A673 (cell line): ENCODE results near the gene ATF6. TPM values are rescaled to one million over a fixed set of nuclear protein-coding genes. Genes with fewer than 3 reads are reported as not detected.

Experiments used
- BruUV-seq: library from RNA; stranded (reverse); fragments of 400-500 nt; replicated peaks from 2 replicates; lab custom pipeline; 2021; lab: Mats Ljungman, UMichigan
- CTCF ChIA-PET: fragments of 300-600 bp; sonication (Branson Sonifier 250); formaldehyde crosslinking; loops from one replicate; lab custom pipeline; 2022; ENCODE audit warnings: antibody characterized with exemption; lab: Charles Lee
- POLR2A ChIA-PET: fragments of 300-600 bp; sonication (Branson Sonifier 250); formaldehyde crosslinking; loops from one replicate; lab custom pipeline; 2022; ENCODE audit warnings: antibody characterized with exemption; ENCODE audit not compliant: low non-redundant PET; lab: Charles Lee
- DNase-seq: peaks from one replicate; pipeline ENCODE4 v3.0.0-alpha.2; 2015; ENCODE audit warnings: low spot score
- H3K27ac ChIP-seq: fragments of 200-600 bp; sonication (generic); 2 replicates; pipeline ENCODE4 v1.5.1; 2016; ENCODE audit warnings: mixed run types, low read depth, mild to moderate bottlenecking, mixed read lengths, antibody characterized with exemption, low read length; ENCODE audit not compliant: poor library complexity, severe bottlenecking
- H3K27me3 ChIP-seq: fragments of 200-600 bp; sonication (generic); replicated peaks from 2 replicates; pipeline ENCODE4 v1.6.1; 2017; ENCODE audit warnings: mixed run types, low read depth, mild to moderate bottlenecking, mixed read lengths, antibody characterized with exemption, low read length; ENCODE audit not compliant: insufficient read depth, poor library complexity
- H3K36me3 ChIP-seq: fragments of 200-600 bp; sonication (generic); 2 replicates; pipeline ENCODE4 v1.6.1; 2016; ENCODE audit warnings: mixed run types, mild to moderate bottlenecking, mixed read lengths, antibody characterized with exemption, low read length; ENCODE audit not compliant: insufficient read depth, poor library complexity, severe bottlenecking
- H3K4me1 ChIP-seq: fragments of 200-600 bp; sonication (generic); 2 replicates; pipeline ENCODE4 v1.6.1; 2017; ENCODE audit warnings: mixed run types, mild to moderate bottlenecking, mixed read lengths, antibody characterized with exemption, low read length; ENCODE audit not compliant: insufficient read depth, poor library complexity, severe bottlenecking
- H3K4me3 ChIP-seq: fragments of 200-600 bp; sonication (generic); 2 replicates; pipeline ENCODE4 v1.5.1; 2016; ENCODE audit warnings: low read depth, mixed run types, mild to moderate bottlenecking, mixed read lengths, low read length; ENCODE audit not compliant: poor library complexity, severe bottlenecking
- H3K9me3 ChIP-seq: fragments of 200-600 bp; sonication (generic); 2 replicates; pipeline ENCODE4 v1.6.1; 2016; ENCODE audit warnings: mixed run types, low read depth, mild to moderate bottlenecking, mixed read lengths, antibody characterized with exemption, low read length; ENCODE audit not compliant: poor library complexity, severe bottlenecking
- CTCF ChIP-seq: fragments of 300-800, 200-600 bp; sonication (generic); conservative IDR thresholded peaks from 2 replicates; pipeline ENCODE4 v1.5.1; 2017; ENCODE audit warnings: low read depth, mild to moderate bottlenecking, antibody characterized with exemption, low read length, moderate library complexity, mixed read lengths
- EZH2 ChIP-seq: fragments of 200-600 bp; sonication (generic); IDR thresholded peaks from 2 replicates; pipeline ENCODE4 v1.6.1; 2017; ENCODE audit warnings: borderline replicate concordance, low read depth, mild to moderate bottlenecking, mixed read lengths, antibody characterized with exemption, low read length; ENCODE audit not compliant: poor library complexity, severe bottlenecking
- intact Hi-C: fragments of 100-400 bp; cut with micrococcal nuclease; formaldehyde crosslinking; loops from one replicate; pipeline ENCODE4 v1.10.0; 2022; ENCODE audit not compliant: unreplicated experiment
- total RNA-seq: library from RNA; stranded (reverse); gene quantifications from 2 replicates; pipeline ENCODE4 v1.2.3, GENCODE V29; 2021

Gene ATF6
- total RNA-seq, 1 experiment from 2014 or later, result 21.8 TPM

GRCh38 chr1:161725908-161726472 lies 40.1 kb upstream of the ATF6 start:
- H3K27me3 ChIP-seq, result no peaks in the 10 kb centered on the region
- intact Hi-C loops, result loop anchor here (2.0 kb wide), 1 partner anchor 25 kb away; no protein-coding TSS in a partner anchor
- no peaks in the 10 kb centered on the region for H3K9me3 ChIP-seq
- BruUV-seq, result no TSS peak
- TF ChIP-seq EZH2 (no peak), CTCF (peak; percentile 33; the same call in 1 of the 2 replicates)
- CTCF ChIA-PET, result interaction anchor here (0.7 to 1.2 kb wide), 2 partner anchors 13 to 15 kb away, joined by 4 to 5 read pairs; no protein-coding TSS in a partner anchor
- no peaks in the 10 kb centered on the region for H3K4me1 ChIP-seq
- peak overlapping the region; percentile 60 for H3K27ac ChIP-seq
- peak; percentile 54 for DNase-seq
- POLR2A ChIA-PET, result no interaction called here
- peak overlapping the region; percentile 88 for H3K4me3 ChIP-seq
- H3K36me3 ChIP-seq, result no peaks in the 10 kb centered on the region

- no TSS peak for BruUV-seq
- H3K4me1 ChIP-seq, result no peaks in the 10 kb centered on the region
- peak; percentile 91 for DNase-seq
- H3K27ac ChIP-seq, result peak overlapping the region; percentile 78
- no peaks in the 10 kb centered on the region for H3K27me3 ChIP-seq
- peak overlapping the region; percentile 88 for H3K4me3 ChIP-seq
- no peaks in the 10 kb centered on the region for H3K9me3 ChIP-seq
- no peak for TF ChIP-seq CTCF
- TF ChIP-seq EZH2, result no peak
- ChIA-PET POLR2A (no interaction called here), CTCF (interaction anchor here (0.6 to 1.2 kb wide), 3 partner anchors 12 to 44 kb away, joined by 4 to 7 read pairs (median 5); no protein-coding TSS in a partner anchor)
- intact Hi-C loops, result loop anchor here (2.0 kb wide), 1 partner anchor 24 kb away; no protein-coding TSS in a partner anchor
- no peaks in the 10 kb centered on the region for H3K36me3 ChIP-seq
These were observed 39.5 kb upstream of the ATF6 start for GRCh38 chr1:161726473-161727255.

- BruUV-seq, result TSS peak; percentile 86
- H3K4me1 ChIP-seq, result no peaks in the 10 kb centered on the region
- H3K27me3 ChIP-seq, result no peaks in the 10 kb centered on the region
- DNase-seq, result no peak
- ChIA-PET POLR2A (no interaction called here), CTCF (interaction anchor here (1.2 kb wide), 1 partner anchor 14 kb away, joined by 5 read pairs; no protein-coding TSS in a partner anchor)
- H3K4me3 ChIP-seq, result peak overlapping the region; percentile 88
- intact Hi-C loops, result loop anchor here (2.0 kb wide), 1 partner anchor 23 kb away; no protein-coding TSS in a partner anchor
- no peaks in the 10 kb centered on the region for H3K9me3 ChIP-seq
- peak overlapping the region; percentile 78 for H3K27ac ChIP-seq
- TF ChIP-seq CTCF (no peak), EZH2 (no peak)
- no peaks in the 10 kb centered on the region for H3K36me3 ChIP-seq
These were observed 38.7 kb upstream of the ATF6 start for GRCh38 chr1:161727256-161727924.
